GM19351 (cell line): ENCODE measurements around the gene CYTIP.
A peak's percentile ranks its signal among the peaks of the same experiment; 100 is the strongest.

Source experiments
- ATAC-seq: cut with Tn5 transposase; IDR thresholded peaks from one replicate; pipeline ENCODE4 v1.9.1; 2021; ENCODE audit warnings: mild to moderate bottlenecking, moderate library complexity; ENCODE audit not compliant: unreplicated experiment

Gene CYTIP

GRCh38 chr2:157443795-157444640 is at the start of gene CYTIP:
Gene CYTIP (minus strand): TSS chr2:157444089. CDS start chr2:157444020, 69 bp downstream.
- peak; percentile 38 for ATAC-seq

- ATAC-seq, result peak; percentile 97
Measured at GRCh38 chr2:157492189-157492773, 48.4 kb upstream of the CYTIP start.

- no peak for ATAC-seq
Measured at GRCh38 chr2:157489983-157490382, 46.1 kb upstream of the CYTIP start.

GRCh38 chr2:157488877-157489276 is 45.0 kb upstream of the CYTIP start:
- no peak for ATAC-seq

GRCh38 chr2:157487747-157488146 is 43.9 kb upstream of the CYTIP start:
- ATAC-seq, result no peak

DNA sequence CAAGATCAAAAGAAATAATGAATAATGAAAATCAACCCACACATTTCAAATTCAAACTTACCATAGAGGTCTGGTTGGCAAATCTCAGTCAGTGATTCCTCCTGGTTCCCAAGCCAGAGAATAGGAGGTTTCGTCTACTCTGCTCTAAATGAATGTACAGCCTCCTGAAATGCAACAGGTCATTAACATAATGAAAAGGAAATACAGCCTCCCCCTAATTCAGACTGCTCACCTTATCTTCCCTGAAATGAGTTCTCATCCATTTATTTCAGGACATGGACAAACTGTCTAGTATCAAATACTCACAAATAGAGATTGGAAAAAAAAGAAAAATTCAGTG is 43.4 kb upstream of the CYTIP start:
- no peak for ATAC-seq

GRCh38 chr2:157486596-157487270 is 42.8 kb upstream of the CYTIP start:
- no peak for ATAC-seq

- peak; percentile 81 for ATAC-seq
Measured at GRCh38 chr2:157480182-157480961, 36.5 kb upstream of the CYTIP start.

- ATAC-seq, result peak; percentile 43
Measured at GRCh38 chr2:157479081-157480027, 35.5 kb upstream of the CYTIP start.

- ATAC-seq, result no peak
Measured at GRCh38 chr2:157477919-157478318, 34.0 kb upstream of the CYTIP start.

GRCh38 chr2:157476953-157477709 is 33.2 kb upstream of the CYTIP start:
- no peak for ATAC-seq

- no peak for ATAC-seq
Measured at GRCh38 chr2:157475722-157476390, 32.0 kb upstream of the CYTIP start.

DNA sequence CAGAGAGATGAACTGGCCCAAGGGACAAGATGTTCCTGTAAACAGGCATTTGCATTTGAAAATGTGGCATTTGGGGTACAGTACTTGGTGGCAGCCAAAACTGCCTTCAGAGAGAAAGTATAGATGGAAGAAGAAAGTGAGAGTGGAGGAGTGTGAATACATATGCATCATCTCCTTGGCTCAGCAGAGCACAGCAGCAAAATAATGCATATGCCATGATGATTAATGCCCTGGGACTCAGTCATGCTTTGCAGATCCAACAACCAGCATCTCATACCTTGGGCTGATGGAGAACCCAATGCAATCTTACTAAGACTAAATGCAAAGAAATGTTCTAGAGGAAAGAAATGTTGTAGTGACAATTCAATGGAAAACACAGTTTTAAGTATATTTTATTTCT is 29.7 kb upstream of the CYTIP start:
- no peak for ATAC-seq

DNA sequence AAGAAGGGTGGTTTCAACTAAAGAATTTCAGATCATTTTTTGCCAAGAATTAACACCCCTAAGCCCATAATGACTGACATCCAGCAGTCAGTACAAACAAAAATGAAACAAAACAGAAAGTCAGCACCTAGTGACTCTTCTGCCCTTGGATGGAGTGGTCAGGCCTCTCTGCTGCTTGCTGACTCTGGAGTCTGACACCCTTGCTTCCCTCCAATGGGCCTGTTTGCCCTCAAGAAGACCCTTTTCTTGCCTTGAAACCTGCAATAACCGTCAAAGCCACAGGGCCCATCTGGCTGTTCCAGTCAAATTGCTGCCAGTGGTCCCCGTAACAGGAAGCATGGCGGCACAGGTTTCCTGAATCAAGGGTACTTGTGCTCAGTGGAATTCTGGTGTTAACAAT is 27.2 kb upstream of the CYTIP start:
- peak; percentile 20 for ATAC-seq

DNA sequence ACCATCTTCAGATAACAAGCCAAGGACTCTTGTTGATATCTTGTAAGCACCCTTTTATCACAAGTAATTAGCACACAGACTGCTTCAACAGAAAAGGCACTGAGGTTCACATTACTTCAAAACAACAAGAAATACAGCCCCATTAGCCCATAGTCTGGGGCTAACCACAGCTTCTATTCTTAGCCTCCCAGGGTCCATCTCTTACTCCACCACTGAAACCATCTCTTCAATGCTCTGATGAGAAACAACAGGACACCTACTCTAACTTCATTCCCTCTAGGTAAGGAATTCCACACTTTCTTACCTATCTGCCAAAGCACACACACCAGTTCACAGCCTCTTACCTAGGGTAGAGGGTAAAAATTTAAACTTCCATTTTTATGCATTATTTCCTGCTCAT is 26.4 kb upstream of the CYTIP start:
- peak; percentile 54 for ATAC-seq

- ATAC-seq, result no peak
Measured at GRCh38 chr2:157469726-157470125, 25.8 kb upstream of the CYTIP start.

GRCh38 chr2:157468931-157469708 is 25.2 kb upstream of the CYTIP start:
- ATAC-seq, result peak; percentile 72

DNA sequence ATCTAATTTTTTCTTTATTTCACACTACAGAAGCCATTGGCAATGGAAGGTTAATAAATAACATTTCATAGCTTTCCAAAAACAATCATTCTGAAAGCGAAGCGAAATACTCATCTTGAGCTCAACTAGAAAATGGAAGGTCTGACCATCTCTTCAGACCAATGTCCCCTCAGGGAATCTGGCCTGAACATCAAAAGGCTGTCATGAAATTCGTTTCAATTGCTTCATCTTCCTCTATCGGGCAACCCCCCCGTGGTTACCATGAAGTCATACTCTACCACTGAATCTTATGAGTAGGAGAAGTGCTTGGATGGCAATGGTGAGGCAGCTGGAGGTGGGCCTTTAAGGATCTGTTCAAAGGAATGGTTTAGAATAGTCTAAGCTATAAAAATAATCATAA is 22.9 kb upstream of the CYTIP start:
- no peak for ATAC-seq
